Astrocyte (in vitro differentiated cells and primary cell): Measurements from ENCODE around the gene PI4KA. TPM values are rescaled to one million over a fixed set of nuclear protein-coding genes. Genes with fewer than 3 reads are reported as not detected.
"Not testable (repeated sequence)": the region's sequence is repeated elsewhere in the genome, so short reads cannot be mapped to it uniquely, and the experiment has no call there.

Source experiments
- DNase-seq: peaks from one replicate; pipeline ENCODE4 v3.0.0-alpha.2; 2010; ENCODE audit warnings: low read depth
- FAIRE-seq: peaks from 2 replicates; lab custom pipeline; 2011; peaks lifted over from hg19 to GRCh38; lab: Jason Lieb, UNC
- H2AFZ ChIP-seq: 2 replicates; pipeline ENCODE4 v1.6.0; 2012; ENCODE audit warnings: low read depth, low read length, inconsistent platforms
- H3K27ac ChIP-seq: 2 replicates; pipeline ENCODE4 v1.5.1; 2011; ENCODE audit warnings: low read depth, low read length, inconsistent platforms
- H3K27me3 ChIP-seq: 2 replicates; pipeline ENCODE4 v1.6.0; 2011; ENCODE audit warnings: low read length, inconsistent platforms; ENCODE audit not compliant: insufficient read depth
- H3K36me3 ChIP-seq: 2 replicates; pipeline ENCODE4 v1.5.1; 2011; ENCODE audit warnings: low read length, inconsistent platforms; ENCODE audit not compliant: insufficient read depth
- H3K4me1 ChIP-seq: 2 replicates; pipeline ENCODE4 v1.5.1; 2011; ENCODE audit warnings: low read length, inconsistent platforms; ENCODE audit not compliant: insufficient read depth
- H3K4me2 ChIP-seq: 2 replicates; pipeline ENCODE4 v1.6.0; 2012; ENCODE audit warnings: low read length, inconsistent platforms
- H3K4me3 ChIP-seq: 2 replicates; pipeline ENCODE4 v1.5.1; 2011; ENCODE audit warnings: low read depth, mild to moderate bottlenecking, low read length, inconsistent platforms; ENCODE audit not compliant: insufficient read depth
- H3K79me2 ChIP-seq: 2 replicates; pipeline ENCODE4 v1.6.0; 2012; ENCODE audit warnings: mild to moderate bottlenecking, low read length, inconsistent platforms; ENCODE audit not compliant: insufficient read depth
- H3K9ac ChIP-seq: 2 replicates; pipeline ENCODE4 v1.6.0; 2012; ENCODE audit warnings: mild to moderate bottlenecking, low read length, inconsistent platforms
- H3K9me3 ChIP-seq: 2 replicates; pipeline ENCODE4 v1.5.1; 2012; ENCODE audit warnings: low read depth, mild to moderate bottlenecking, low read length, inconsistent platforms; ENCODE audit not compliant: insufficient read depth
- H4K20me1 ChIP-seq: 2 replicates; pipeline ENCODE4 v1.6.0; 2012; ENCODE audit warnings: low read length, inconsistent platforms; ENCODE audit not compliant: insufficient read depth
- H3K27ac Mint-ChIP-seq: one replicate; pipeline ENCODE4 v1.8.0; 2021; ENCODE audit warnings: mild to moderate bottlenecking, mixed read lengths; ENCODE audit not compliant: unreplicated experiment
- H3K27me3 Mint-ChIP-seq: one replicate; pipeline ENCODE4 v1.8.0; 2021; ENCODE audit warnings: low read depth, mixed read lengths; ENCODE audit not compliant: unreplicated experiment
- H3K36me3 Mint-ChIP-seq: one replicate; pipeline ENCODE4 v1.8.0; 2021; ENCODE audit warnings: low read depth, mixed read lengths; ENCODE audit not compliant: unreplicated experiment
- H3K4me1 Mint-ChIP-seq: one replicate; pipeline ENCODE4 v1.8.0; 2021; ENCODE audit warnings: low read depth, mixed read lengths; ENCODE audit not compliant: unreplicated experiment
- H3K4me3 Mint-ChIP-seq: one replicate; pipeline ENCODE4 v1.8.0; 2021; ENCODE audit warnings: mild to moderate bottlenecking, moderate library complexity, mixed read lengths; ENCODE audit not compliant: unreplicated experiment
- H3K9me3 Mint-ChIP-seq: one replicate; pipeline ENCODE4 v1.8.0; 2021; ENCODE audit warnings: mild to moderate bottlenecking, mixed read lengths; ENCODE audit not compliant: unreplicated experiment
- EZH2 ChIP-seq: IDR thresholded peaks from 2 replicates; pipeline ENCODE4 v1.6.1; 2012; ENCODE audit warnings: mild to moderate bottlenecking, low read length, inconsistent platforms; ENCODE audit not compliant: insufficient read depth
- total RNA-seq: library from RNA; stranded (reverse); gene quantifications from 2 replicates; pipeline ENCODE4 v1.2.1, GENCODE V29; 2021
- TF ChIP-seq, protein P1 (sequence below): IDR thresholded peaks from 2 replicates; pipeline ENCODE4 v1.5.1; 2011; ENCODE audit warnings: low read depth, mild to moderate bottlenecking, inconsistent platforms, low read length, moderate library complexity; ENCODE audit not compliant: insufficient read depth

PI4KA gene
- total RNA-seq, 1 donor from 2014 or later = 35.9 TPM

DNA sequence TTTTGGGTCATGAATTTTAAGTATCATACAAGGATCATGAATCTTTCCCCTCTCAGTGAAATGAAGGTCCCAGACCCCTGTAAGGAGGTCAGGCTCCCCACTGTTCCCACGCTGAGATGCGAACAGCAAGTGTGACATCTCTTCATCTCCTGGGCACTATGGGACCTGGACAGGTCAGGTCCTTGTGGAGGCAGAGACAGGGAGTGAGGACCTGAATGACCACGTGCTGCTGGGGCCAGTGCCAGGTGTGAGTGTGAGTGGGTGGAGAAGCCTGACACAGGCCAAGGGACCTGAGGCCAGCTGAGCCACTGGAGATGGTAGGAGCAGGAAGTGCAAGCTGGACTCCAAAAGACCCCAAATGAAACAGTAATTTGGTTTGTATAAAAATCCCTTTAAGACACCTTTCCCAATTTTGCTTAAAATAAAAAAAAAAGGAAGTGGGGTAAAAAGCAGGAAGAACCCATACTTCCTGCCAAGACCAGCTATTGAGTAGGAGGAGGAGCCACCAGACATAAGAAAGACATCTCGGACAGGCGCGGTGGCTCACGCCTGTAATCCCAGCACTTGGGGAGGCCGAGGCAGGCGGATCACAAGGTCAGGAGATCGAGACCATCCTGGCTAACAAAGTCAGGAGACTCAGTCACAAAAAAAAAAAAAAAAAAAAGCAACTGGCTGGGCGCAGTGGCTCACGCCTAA, 120.1 kb downstream of the PI4KA start:
- no peaks in the 10 kb centered on the region for H3K4me1 ChIP-seq
- Mint-ChIP-seq H3K27ac (no peak overlapping the region), H3K4me3 (no peak overlapping the region), H3K36me3 (peaks cover 19% of the 10 kb centered on the region), H3K27me3 (no peaks in the 10 kb centered on the region), H3K4me1 (no peaks in the 10 kb centered on the region), H3K9me3 (peaks cover 2% of the 10 kb centered on the region)
- no peak overlapping the region for H3K27ac ChIP-seq
- H4K20me1 ChIP-seq = no peaks in the 10 kb centered on the region
- no peak for FAIRE-seq
- no peak for DNase-seq
- TF ChIP-seq EZH2 = no peak
- TF ChIP-seq, protein P1, sequence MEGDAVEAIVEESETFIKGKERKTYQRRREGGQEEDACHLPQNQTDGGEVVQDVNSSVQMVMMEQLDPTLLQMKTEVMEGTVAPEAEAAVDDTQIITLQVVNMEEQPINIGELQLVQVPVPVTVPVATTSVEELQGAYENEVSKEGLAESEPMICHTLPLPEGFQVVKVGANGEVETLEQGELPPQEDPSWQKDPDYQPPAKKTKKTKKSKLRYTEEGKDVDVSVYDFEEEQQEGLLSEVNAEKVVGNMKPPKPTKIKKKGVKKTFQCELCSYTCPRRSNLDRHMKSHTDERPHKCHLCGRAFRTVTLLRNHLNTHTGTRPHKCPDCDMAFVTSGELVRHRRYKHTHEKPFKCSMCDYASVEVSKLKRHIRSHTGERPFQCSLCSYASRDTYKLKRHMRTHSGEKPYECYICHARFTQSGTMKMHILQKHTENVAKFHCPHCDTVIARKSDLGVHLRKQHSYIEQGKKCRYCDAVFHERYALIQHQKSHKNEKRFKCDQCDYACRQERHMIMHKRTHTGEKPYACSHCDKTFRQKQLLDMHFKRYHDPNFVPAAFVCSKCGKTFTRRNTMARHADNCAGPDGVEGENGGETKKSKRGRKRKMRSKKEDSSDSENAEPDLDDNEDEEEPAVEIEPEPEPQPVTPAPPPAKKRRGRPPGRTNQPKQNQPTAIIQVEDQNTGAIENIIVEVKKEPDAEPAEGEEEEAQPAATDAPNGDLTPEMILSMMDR = no peak
- H3K27me3 ChIP-seq = no peaks in the 10 kb centered on the region
- no peak overlapping the region for H3K4me2 ChIP-seq
- no peaks in the 10 kb centered on the region for H3K9me3 ChIP-seq
- no peak overlapping the region for H3K4me3 ChIP-seq
- no peaks in the 10 kb centered on the region for H3K79me2 ChIP-seq
- no peak overlapping the region for H3K9ac ChIP-seq
- no peak overlapping the region for H2AFZ ChIP-seq
- H3K36me3 ChIP-seq = peaks cover 13% of the 10 kb centered on the region

DNA sequence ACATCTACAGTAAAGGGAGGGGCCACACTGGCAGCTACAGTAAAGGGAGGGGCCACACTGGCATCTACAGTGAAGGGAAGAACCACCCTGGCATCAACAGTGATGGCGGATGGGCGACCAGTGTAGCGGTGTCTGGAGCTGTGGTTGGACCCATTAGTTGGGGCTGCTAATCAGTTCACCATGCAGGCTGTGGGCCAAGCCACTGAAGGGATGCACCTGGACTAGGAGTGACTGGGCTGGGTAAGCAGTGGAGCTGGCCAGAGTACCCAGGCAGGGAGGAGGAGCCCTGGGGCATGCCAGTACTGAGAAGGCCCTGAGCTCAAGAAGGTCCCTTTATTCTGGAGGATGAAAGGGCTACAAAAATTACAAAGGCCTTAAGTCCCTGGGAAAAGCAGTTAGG, 121.7 kb downstream of the PI4KA start:
- not testable (repeated sequence) for FAIRE-seq, H3K4me1 ChIP-seq, H3K27ac Mint-ChIP-seq

DNA sequence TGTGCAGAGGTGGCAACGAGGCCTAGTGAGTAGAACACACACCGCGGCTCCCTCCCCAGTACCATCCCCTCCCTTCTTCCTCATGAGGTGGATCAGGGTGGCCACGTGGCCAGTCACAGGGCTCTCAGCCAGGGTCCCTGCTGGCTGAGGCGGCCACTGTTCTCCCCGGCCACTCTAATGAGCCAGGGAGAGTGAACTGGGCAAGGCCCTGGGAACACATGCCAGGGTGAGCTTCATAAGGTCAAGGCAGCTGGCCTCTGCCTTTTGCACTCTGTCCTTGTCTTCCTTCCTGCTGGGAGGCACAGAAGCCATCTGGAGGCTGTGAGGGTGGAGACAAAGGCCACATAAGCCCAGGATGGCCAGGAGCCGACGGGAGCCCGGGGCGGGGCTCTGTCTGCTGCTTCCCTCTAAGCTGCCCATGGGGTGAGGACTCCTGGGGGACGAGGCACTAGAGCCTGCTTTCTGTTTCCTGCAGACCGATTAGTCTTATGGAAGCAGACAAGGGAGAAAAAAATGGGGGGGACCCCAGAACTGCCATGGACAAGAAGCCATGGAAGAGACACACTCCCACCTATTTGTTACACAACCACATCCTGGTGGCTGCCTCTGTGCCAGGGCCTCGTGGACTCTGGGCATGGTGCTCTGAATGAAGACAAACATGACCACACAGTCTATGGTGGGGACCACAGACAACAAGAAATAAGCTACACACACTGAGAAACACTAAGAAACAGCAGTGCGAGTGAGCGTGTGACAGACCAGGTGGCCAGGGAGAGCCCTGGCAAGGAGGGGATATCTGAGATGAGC, 123.1 kb downstream of the PI4KA start:
- peaks cover 20% of the 10 kb centered on the region for H3K36me3 Mint-ChIP-seq
- H3K27ac ChIP-seq, DNase-seq, H3K9ac ChIP-seq, H3K79me2 ChIP-seq, H3K9me3 ChIP-seq, H3K4me2 ChIP-seq, H3K9me3 Mint-ChIP-seq, H3K27me3 Mint-ChIP-seq, H4K20me1 ChIP-seq, H3K36me3 ChIP-seq, H3K4me3 ChIP-seq, H3K27ac Mint-ChIP-seq, H3K4me1 ChIP-seq, FAIRE-seq, H2AFZ ChIP-seq, H3K27me3 ChIP-seq, H3K4me3 Mint-ChIP-seq, H3K4me1 Mint-ChIP-seq: not testable (repeated sequence)

More for the DNA sequence above, 121.7 kb downstream of the PI4KA start:
- H3K27me3 ChIP-seq, H3K79me2 ChIP-seq, H3K27me3 Mint-ChIP-seq, H3K4me2 ChIP-seq, H4K20me1 ChIP-seq, DNase-seq, H3K27ac ChIP-seq, H3K4me3 Mint-ChIP-seq, H3K4me1 Mint-ChIP-seq, H3K9me3 Mint-ChIP-seq, H3K4me3 ChIP-seq, H3K9me3 ChIP-seq, H3K9ac ChIP-seq, H2AFZ ChIP-seq: not testable (repeated sequence)
- peaks cover 13% of the 10 kb centered on the region for H3K36me3 ChIP-seq
- peaks cover 20% of the 10 kb centered on the region for H3K36me3 Mint-ChIP-seq

DNA sequence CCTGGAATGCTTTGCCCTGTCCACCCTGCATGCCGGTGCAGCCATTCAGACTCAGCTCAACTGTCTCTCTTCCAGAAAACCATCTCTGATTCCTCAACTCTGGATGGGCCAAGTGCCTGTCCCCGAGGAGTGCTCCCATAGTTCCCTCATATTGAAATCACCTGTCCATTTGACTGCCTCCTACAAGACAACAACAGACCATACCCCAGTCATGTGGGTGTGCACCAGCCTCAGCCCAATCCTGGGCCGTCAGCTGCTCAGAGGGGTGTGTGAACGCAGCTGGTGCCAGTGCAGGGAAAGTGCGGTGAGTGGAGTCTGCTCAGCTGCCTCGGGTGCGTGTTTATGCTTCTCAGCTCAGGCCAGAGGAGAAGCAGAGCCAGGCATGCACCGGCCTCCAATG, 126.2 kb downstream of the PI4KA start:
- H3K9me3 ChIP-seq, H3K27me3 ChIP-seq, H2AFZ ChIP-seq, H4K20me1 ChIP-seq, H3K27me3 Mint-ChIP-seq, H3K79me2 ChIP-seq, H3K4me3 ChIP-seq, H3K27ac Mint-ChIP-seq, H3K9ac ChIP-seq, FAIRE-seq, H3K4me2 ChIP-seq, H3K36me3 ChIP-seq, H3K4me3 Mint-ChIP-seq, H3K4me1 Mint-ChIP-seq, DNase-seq, H3K4me1 ChIP-seq, H3K9me3 Mint-ChIP-seq, H3K27ac ChIP-seq: not testable (repeated sequence)
- peaks cover 11% of the 10 kb centered on the region for H3K36me3 Mint-ChIP-seq
